Fibroblast of lung (primary cell): ENCODE measurements around the gene HOXD11. TPM values are rescaled to one million over a fixed set of nuclear protein-coding genes. Genes with fewer than 3 reads are reported as not detected.

Source experiments
- DNase-seq, 2 donors: peaks; one replicate each; pipeline versions ENCODE4 v3.0.0 to v3.0.0-alpha.2; 2010; ENCODE audit warnings: low read depth in 2 of 2
- H2AFZ ChIP-seq: 2 replicates; pipeline ENCODE4 v1.5.1; 2012; ENCODE audit warnings: low read length, control low read depth, inconsistent platforms
- H3K27ac ChIP-seq: 2 replicates; pipeline ENCODE4 v1.5.1; 2011; ENCODE audit warnings: low read length, control low read depth; ENCODE audit not compliant: insufficient read depth
- H3K27me3 ChIP-seq: 2 replicates; pipeline ENCODE4 v1.5.1; 2011; ENCODE audit warnings: mild to moderate bottlenecking, low read length; ENCODE audit not compliant: control insufficient read depth, insufficient read depth
- H3K36me3 ChIP-seq: 2 replicates; pipeline ENCODE4 v1.5.1; 2011; ENCODE audit warnings: low read length; ENCODE audit not compliant: control insufficient read depth, insufficient read depth
- H3K4me1 ChIP-seq: 2 replicates; pipeline ENCODE4 v1.5.1; 2011; ENCODE audit warnings: low read length; ENCODE audit not compliant: control insufficient read depth, insufficient read depth; ENCODE audit errors: extremely low read depth
- H3K4me2 ChIP-seq: 2 replicates; pipeline ENCODE4 v1.5.1; 2011; ENCODE audit warnings: low read length, control low read depth; ENCODE audit not compliant: insufficient read depth; ENCODE audit errors: extremely low read depth
- H3K4me3 ChIP-seq, 4 experiments: fragments of 200-600 bp in 1 of 4; sonication (generic) in 1 of 4; replicated peaks in 1 of 4; 2 replicates each; pipeline ENCODE4 v1.5.1; 2011 to 2016; ENCODE audit warnings: low read length in 4 of 4, low read depth in 3 of 4, mild to moderate bottlenecking in 3 of 4, control low read depth in 2 of 4, inconsistent platforms in 1 of 4, mixed read lengths in 1 of 4; ENCODE audit not compliant: insufficient read depth in 1 of 4; ENCODE audit errors: control extremely low read depth in 1 of 4
- H3K79me2 ChIP-seq: 2 replicates; pipeline ENCODE4 v1.5.1; 2012; ENCODE audit warnings: mild to moderate bottlenecking, low read length, inconsistent platforms; ENCODE audit not compliant: control insufficient read depth, insufficient read depth
- H3K9ac ChIP-seq: 2 replicates; pipeline ENCODE4 v1.5.1; 2011; ENCODE audit warnings: mild to moderate bottlenecking, low read length, control low read depth; ENCODE audit not compliant: insufficient read depth
- H3K9me3 ChIP-seq: 2 replicates; pipeline ENCODE4 v1.5.1; 2012; ENCODE audit warnings: low read depth, low read length; ENCODE audit not compliant: control insufficient read depth, insufficient read depth
- H4K20me1 ChIP-seq: 2 replicates; pipeline ENCODE4 v1.5.1; 2011; ENCODE audit warnings: low read length; ENCODE audit not compliant: control insufficient read depth, insufficient read depth; ENCODE audit errors: extremely low read depth
- EZH2 ChIP-seq: IDR thresholded peaks from 2 replicates; pipeline ENCODE4 v1.5.1; 2012; ENCODE audit warnings: low read length, control low read depth, mild to moderate bottlenecking; ENCODE audit errors: missing control alignments
- polyA plus RNA-seq, 2 donors: library from polyadenylated mRNA; depleted of rRNA in 1 of 2; stranded (reverse) in 1 of 2; unstranded in 1 of 2; fragments of >200 nt; gene quantifications; 2 replicates each; pipeline ENCODE4 v1.2.1, GENCODE V29; 2011 to 2012; ENCODE audit warnings: missing spikeins in 1 of 2
- total RNA-seq: library from RNA; depleted of rRNA; stranded (reverse); fragments of >200 nt; gene quantifications from 2 replicates; pipeline ENCODE4 v1.2.1, GENCODE V29; 2014
- TF ChIP-seq, protein P1 (sequence below), 2 donors: IDR thresholded peaks in 1 of 2; conservative IDR thresholded peaks in 1 of 2; 1 replicate in 1 of 2; 2 replicates in 1 of 2; pipeline ENCODE4 v1.5.1; 2011 to 2012; ENCODE audit warnings: low read length in 2 of 2, control low read depth in 1 of 2, inconsistent platforms in 1 of 2, low read depth in 1 of 2, mild to moderate bottlenecking in 1 of 2

Gene HOXD11
- total and polyA plus RNA-seq, 2 donors (not counting 1 experiment from before 2014, with no cell fraction given), result not detected

DNA sequence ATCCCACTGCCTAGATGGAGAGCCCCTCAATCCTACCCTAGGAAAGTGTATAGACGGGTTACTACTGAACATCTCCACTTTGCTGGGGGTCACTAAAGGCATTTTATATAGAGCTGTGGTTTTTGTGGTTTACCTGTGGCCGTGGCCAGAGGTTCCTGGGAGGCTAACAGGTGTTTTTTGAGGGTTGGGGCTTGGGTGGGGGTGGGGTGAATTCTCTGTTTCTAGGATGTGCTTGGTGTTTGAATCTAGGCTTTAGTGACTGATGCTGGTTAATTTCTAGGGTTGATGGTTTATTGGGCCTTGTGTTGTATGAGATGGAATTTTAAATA, 30.1 kb downstream of the HOXD11 start:
- Histone ChIP-seq H3K4me3 (no peak overlapping the region), H4K20me1 (no peaks in the 10 kb centered on the region), H3K79me2 (no peaks in the 10 kb centered on the region), H3K9me3 (no peaks in the 10 kb centered on the region), H3K9ac (no peak overlapping the region), H3K27me3 (peaks cover 77% of the 10 kb centered on the region), H3K4me1 (no peaks in the 10 kb centered on the region), H3K4me2 (no peak overlapping the region), H3K27ac (no peak overlapping the region), H2AFZ (no peak overlapping the region), H3K36me3 (no peaks in the 10 kb centered on the region)
- no peak for DNase-seq
- TF ChIP-seq EZH2, result no peak
- TF ChIP-seq, protein P1, sequence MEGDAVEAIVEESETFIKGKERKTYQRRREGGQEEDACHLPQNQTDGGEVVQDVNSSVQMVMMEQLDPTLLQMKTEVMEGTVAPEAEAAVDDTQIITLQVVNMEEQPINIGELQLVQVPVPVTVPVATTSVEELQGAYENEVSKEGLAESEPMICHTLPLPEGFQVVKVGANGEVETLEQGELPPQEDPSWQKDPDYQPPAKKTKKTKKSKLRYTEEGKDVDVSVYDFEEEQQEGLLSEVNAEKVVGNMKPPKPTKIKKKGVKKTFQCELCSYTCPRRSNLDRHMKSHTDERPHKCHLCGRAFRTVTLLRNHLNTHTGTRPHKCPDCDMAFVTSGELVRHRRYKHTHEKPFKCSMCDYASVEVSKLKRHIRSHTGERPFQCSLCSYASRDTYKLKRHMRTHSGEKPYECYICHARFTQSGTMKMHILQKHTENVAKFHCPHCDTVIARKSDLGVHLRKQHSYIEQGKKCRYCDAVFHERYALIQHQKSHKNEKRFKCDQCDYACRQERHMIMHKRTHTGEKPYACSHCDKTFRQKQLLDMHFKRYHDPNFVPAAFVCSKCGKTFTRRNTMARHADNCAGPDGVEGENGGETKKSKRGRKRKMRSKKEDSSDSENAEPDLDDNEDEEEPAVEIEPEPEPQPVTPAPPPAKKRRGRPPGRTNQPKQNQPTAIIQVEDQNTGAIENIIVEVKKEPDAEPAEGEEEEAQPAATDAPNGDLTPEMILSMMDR (conservative IDR thresholded peaks at IDR 0.05 in 1 of 2, IDR thresholded peaks at IDR 0.05 in 1 of 2; ENCODE audit: low read depth in 1 of 2, low read length in 2 of 2), result no peak

DNA sequence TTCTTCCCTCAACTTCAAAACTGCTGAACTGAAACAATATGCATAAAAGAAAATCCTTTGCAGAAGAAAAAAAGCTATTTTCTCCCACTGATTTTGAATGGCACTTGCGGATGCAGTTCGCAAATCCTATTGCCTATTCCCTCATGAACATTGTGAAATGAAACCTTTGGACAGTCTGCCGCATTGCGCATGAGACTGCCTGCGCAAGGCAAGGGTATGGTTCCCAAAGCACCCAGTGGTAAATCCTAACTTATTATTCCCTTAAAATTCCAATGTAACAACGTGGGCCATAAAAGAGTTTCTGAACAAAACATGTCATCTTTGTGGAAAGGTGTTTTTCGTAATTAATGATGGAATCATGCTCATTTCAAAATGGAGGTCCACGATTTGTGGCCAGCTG, 30.8 kb downstream of the HOXD11 start:
- Histone ChIP-seq H4K20me1 (no peaks in the 10 kb centered on the region), H3K9me3 (no peaks in the 10 kb centered on the region), H3K4me2 (no peak overlapping the region), H3K79me2 (no peaks in the 10 kb centered on the region), H2AFZ (no peak overlapping the region), H3K9ac (no peak overlapping the region), H3K4me3 (no peak overlapping the region), H3K27me3 (peaks cover 70% of the 10 kb centered on the region), H3K36me3 (no peaks in the 10 kb centered on the region), H3K27ac (no peak overlapping the region), H3K4me1 (no peaks in the 10 kb centered on the region)
- TF ChIP-seq, protein P1 (conservative IDR thresholded peaks at IDR 0.05 in 1 of 2, IDR thresholded peaks at IDR 0.05 in 1 of 2; ENCODE audit: low read depth in 1 of 2, low read length in 2 of 2), result no peak
- no peak for TF ChIP-seq EZH2
- DNase-seq, result no peak

DNA sequence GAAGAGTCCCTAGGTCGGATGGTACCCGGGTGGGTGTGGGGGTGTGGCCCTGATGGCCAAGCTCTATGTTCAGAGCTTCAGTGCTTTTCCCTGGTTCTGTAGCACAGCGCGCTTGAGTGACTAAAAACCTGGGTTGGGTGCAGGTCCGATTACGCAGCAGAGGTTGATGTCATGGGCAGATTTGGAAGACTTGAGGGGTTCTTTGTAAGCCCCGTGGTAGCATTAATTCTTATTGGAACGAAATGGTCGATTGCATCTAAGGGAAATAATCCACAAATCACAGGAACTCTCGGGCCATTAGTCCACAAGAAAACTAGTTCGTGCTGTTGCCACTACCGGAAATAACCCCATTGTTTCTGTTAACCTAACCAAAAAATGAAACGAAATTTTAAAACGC, 31.4 kb downstream of the HOXD11 start:
- H3K27me3 ChIP-seq, result peaks cover 64% of the 10 kb centered on the region
- H2AFZ ChIP-seq, result no peak overlapping the region
- no peaks in the 10 kb centered on the region for H3K36me3 ChIP-seq
- TF ChIP-seq EZH2, result no peak
- TF ChIP-seq, protein P1 (conservative IDR thresholded peaks at IDR 0.05 in 1 of 2, IDR thresholded peaks at IDR 0.05 in 1 of 2; ENCODE audit: low read depth in 1 of 2, low read length in 2 of 2), result no peak
- H3K9ac ChIP-seq, result no peak overlapping the region
- H3K9me3 ChIP-seq, result no peaks in the 10 kb centered on the region
- H4K20me1 ChIP-seq, result no peaks in the 10 kb centered on the region
- H3K27ac ChIP-seq, result no peak overlapping the region
- no peaks in the 10 kb centered on the region for H3K4me1 ChIP-seq
- no peaks in the 10 kb centered on the region for H3K79me2 ChIP-seq
- no peak for DNase-seq
- H3K4me2 ChIP-seq, result no peak overlapping the region
- H3K4me3 ChIP-seq, result no peak overlapping the region
